Liver (tissue), 9 donors: Measurements from ENCODE around the gene PPP1R14C. TPM values are rescaled to one million over a fixed set of nuclear protein-coding genes. Genes with fewer than 3 reads are reported as not detected.

ENCODE experiments used
- DNase-seq: peaks from one replicate; pipeline ENCODE4 v3.0.0-alpha.2; 2017; ENCODE audit warnings: low spot score
- H3K27ac ChIP-seq, 2 donors: one replicate each; pipeline ENCODE4 v1.7.0; 2013; ENCODE audit warnings: inconsistent platforms in 2 of 2, low read length in 2 of 2, control low read depth in 1 of 2, low read depth in 1 of 2, mild to moderate bottlenecking in 1 of 2
- H3K27me3 ChIP-seq, 4 donors: one replicate each; pipeline versions ENCODE4 v1.6.1 to v1.7.0; 2013; ENCODE audit warnings: low read length in 3 of 4, inconsistent platforms in 1 of 4, mild to moderate bottlenecking in 1 of 4, moderate library complexity in 1 of 4; ENCODE audit not compliant: control insufficient read depth in 4 of 4, insufficient read depth in 4 of 4
- H3K36me3 ChIP-seq, 4 donors: one replicate each; pipeline versions ENCODE4 v1.6.1 to v1.7.0; 2013; ENCODE audit warnings: low read length in 3 of 4, mild to moderate bottlenecking in 3 of 4, low read depth in 1 of 4, moderate library complexity in 1 of 4; ENCODE audit not compliant: control insufficient read depth in 4 of 4, insufficient read depth in 3 of 4
- H3K4me1 ChIP-seq, 4 donors: one replicate each; pipeline versions ENCODE4 v1.6.1 to v1.7.0; 2013; ENCODE audit warnings: low read length in 3 of 4, mild to moderate bottlenecking in 3 of 4, moderate library complexity in 1 of 4; ENCODE audit not compliant: control insufficient read depth in 4 of 4, insufficient read depth in 4 of 4
- H3K4me3 ChIP-seq, 3 donors: one replicate each; pipeline versions ENCODE4 v1.6.1 to v1.7.0; 2013; ENCODE audit warnings: low read length in 3 of 3, control low read depth in 1 of 3, low read depth in 1 of 3, mild to moderate bottlenecking in 1 of 3
- H3K9ac ChIP-seq, 2 donors: one replicate each; pipeline ENCODE4 v1.7.0; 2013; ENCODE audit warnings: low read length in 2 of 2, mild to moderate bottlenecking in 2 of 2, moderate library complexity in 2 of 2, control low read depth in 1 of 2, low read depth in 1 of 2
- H3K9me3 ChIP-seq, 4 donors: one replicate each; pipeline versions ENCODE4 v1.6.1 to v1.7.0; 2013; ENCODE audit warnings: low read length in 3 of 4; ENCODE audit not compliant: control insufficient read depth in 4 of 4
- ATF3 ChIP-seq: IDR thresholded peaks from 2 replicates; pipeline ENCODE4 v1.6.1; 2016; ENCODE audit warnings: antibody characterized with exemption
- EGR1 ChIP-seq, 2 donors: IDR thresholded peaks; 2 replicates each; pipeline ENCODE4 v1.6.1; 2016 to 2018; ENCODE audit warnings: antibody characterized with exemption in 2 of 2, low read depth in 2 of 2
- FOXA1 ChIP-seq: IDR thresholded peaks from 2 replicates; pipeline ENCODE4 v1.6.1; 2016; ENCODE audit warnings: antibody characterized with exemption
- FOXA2 ChIP-seq: IDR thresholded peaks from 2 replicates; pipeline ENCODE4 v1.6.1; 2016; ENCODE audit warnings: antibody characterized with exemption
- GABPA ChIP-seq, 2 donors: IDR thresholded peaks in 1 of 2; conservative IDR thresholded peaks in 1 of 2; 2 replicates each; pipeline ENCODE4 v1.6.1; 2016; ENCODE audit warnings: antibody characterized with exemption in 2 of 2, mild to moderate bottlenecking in 1 of 2, moderate library complexity in 1 of 2
- HNF4A ChIP-seq, 2 donors: conservative IDR thresholded peaks; 2 replicates each; pipeline ENCODE4 v1.6.1; 2016; ENCODE audit warnings: antibody characterized with exemption in 2 of 2, mild to moderate bottlenecking in 2 of 2
- HNF4G ChIP-seq: IDR thresholded peaks from 2 replicates; pipeline ENCODE4 v1.6.1; 2016; ENCODE audit warnings: antibody characterized with exemption
- JUND ChIP-seq, 2 donors: IDR thresholded peaks; 2 replicates each; pipeline ENCODE4 v1.6.1; 2016; ENCODE audit warnings: antibody characterized with exemption in 2 of 2
- NR2F2 ChIP-seq: IDR thresholded peaks from 2 replicates; pipeline ENCODE4 v1.6.1; 2016; ENCODE audit warnings: antibody characterized with exemption
- RAD21 ChIP-seq, 2 donors: IDR thresholded peaks; 2 replicates each; pipeline ENCODE4 v1.6.1; 2016; ENCODE audit warnings: antibody characterized with exemption in 2 of 2, mild to moderate bottlenecking in 2 of 2
- RXRA ChIP-seq, 2 donors: IDR thresholded peaks; 2 replicates each; pipeline ENCODE4 v1.6.1; 2017 to 2018; ENCODE audit warnings: antibody characterized with exemption in 2 of 2, mild to moderate bottlenecking in 1 of 2
- SP1 ChIP-seq: IDR thresholded peaks from 2 replicates; pipeline ENCODE4 v1.6.1; 2018; ENCODE audit warnings: antibody characterized with exemption, mild to moderate bottlenecking
- TAF1 ChIP-seq: conservative IDR thresholded peaks from 2 replicates; pipeline ENCODE4 v1.6.1; 2016; ENCODE audit warnings: antibody characterized with exemption, mild to moderate bottlenecking
- YY1 ChIP-seq: IDR thresholded peaks from 2 replicates; pipeline ENCODE4 v1.6.1; 2016; ENCODE audit warnings: antibody characterized with exemption, mild to moderate bottlenecking
- ZBTB33 ChIP-seq: IDR thresholded peaks from 2 replicates; pipeline ENCODE4 v1.6.1; 2016; ENCODE audit warnings: antibody characterized with exemption
- WGBS: extraction: QIAGEN DNeasy Blood & Tissue Kit; methylation state at CpG from one replicate; pipeline ENCODE4 v1.1.7; 2013; 5-methylcytosine and 5-hydroxymethylcytosine counted together
- polyA plus RNA-seq, 2 donors: library from polyadenylated mRNA; stranded (reverse) in 1 of 2; unstranded in 1 of 2; fragments of 200-250 nt in 1 of 2; fragments of >200 nt in 1 of 2; fragmentation: Nextera tagmentation in 1 of 2; extraction: Ambion mirVana in 1 of 2; gene quantifications; one replicate each; pipeline versions ENCODE4 v1.2.1 to v1.2.3, GENCODE V29; 2013 to 2015
- total RNA-seq, 2 donors: library from RNA; depleted of rRNA; stranded (reverse); fragments of >200 nt; gene quantifications; one replicate each; pipeline ENCODE4 v1.2.3, GENCODE V29; 2014
- TF ChIP-seq, protein P1 (sequence below): IDR thresholded peaks from 2 replicates; pipeline ENCODE4 v1.6.1; 2016; ENCODE audit warnings: antibody characterized with exemption
- TF ChIP-seq, protein P2 (sequence below): IDR thresholded peaks from 2 replicates; pipeline ENCODE4 v1.6.1; 2016; ENCODE audit warnings: antibody characterized with exemption, mild to moderate bottlenecking
- TF ChIP-seq, protein P3 (sequence below): fragments of 150-350 bp; IDR thresholded peaks from 2 replicates; pipeline ENCODE4 v1.5.1; 2017; ENCODE audit warnings: improper control_type of control experiment, low read depth, low read length; ENCODE audit not compliant: missing input control
- donor health status: healthy.
- donor health status: healthy.
- donor health status: healthy.
- donor health status: healthy.
- donor health status: healthy.

The PPP1R14C gene
- total and polyA plus RNA-seq, 4 donors, result 0.05 TPM; not detected in 3

DNA sequence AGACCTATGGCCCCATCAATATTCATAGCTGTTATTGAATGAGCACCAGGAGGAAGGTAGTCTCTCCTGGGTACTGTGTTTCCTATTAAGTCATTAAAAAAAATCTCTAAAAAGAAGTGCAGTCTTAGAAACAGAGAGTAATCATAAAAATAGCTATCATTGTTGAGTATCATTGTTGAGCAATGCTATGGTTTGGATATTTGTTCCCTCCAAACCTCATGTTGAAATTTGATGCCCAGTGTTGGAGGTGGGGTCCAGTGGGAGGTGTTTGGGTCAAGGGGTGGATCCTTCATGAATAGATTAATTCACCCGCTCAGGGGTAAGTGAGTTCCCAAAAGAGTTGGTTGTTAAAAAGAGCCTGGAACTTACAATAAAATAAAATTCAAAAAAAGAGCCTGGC lies 137.9 kb downstream of the PPP1R14C start:
- Histone ChIP-seq H3K4me3 (no peak overlapping the region), H3K4me1 (no peaks in the 10 kb centered on the region), H3K9ac (no peak overlapping the region), H3K27me3 (peaks cover 0 to 2% (median 0%) of the 10 kb centered on the region in 4 donors), H3K27ac (no peak overlapping the region), H3K36me3 (no peaks in the 10 kb centered on the region), H3K9me3 (peaks cover 0 to 3% (median 1%) of the 10 kb centered on the region in 4 donors)
- 89% methylated on average over 1 of the region's 1 CpG for WGBS
- DNase-seq, result no peak
- TF ChIP-seq EGR1 (IDR thresholded peaks at IDR 0.05; ENCODE audit: low read depth in 2 of 2), result no peak
- no peak for TF ChIP-seq ATF3
- no peak for TF ChIP-seq RAD21 (IDR thresholded peaks at IDR 0.05)
- TF ChIP-seq RXRA (IDR thresholded peaks at IDR 0.05), result no peak
- no peak for TF ChIP-seq HNF4A (conservative IDR thresholded peaks at IDR 0.05)
- TF ChIP-seq ZBTB33, result no peak
- no peak for TF ChIP-seq NR2F2
- no peak for TF ChIP-seq JUND (IDR thresholded peaks at IDR 0.05)
- no peak for TF ChIP-seq GABPA (IDR thresholded peaks at IDR 0.05 in 1 of 2, conservative IDR thresholded peaks at IDR 0.05 in 1 of 2)
- no peak for TF ChIP-seq TAF1
- TF ChIP-seq, protein P1, sequence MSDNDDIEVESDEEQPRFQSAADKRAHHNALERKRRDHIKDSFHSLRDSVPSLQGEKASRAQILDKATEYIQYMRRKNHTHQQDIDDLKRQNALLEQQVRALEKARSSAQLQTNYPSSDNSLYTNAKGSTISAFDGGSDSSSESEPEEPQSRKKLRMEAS, result no peak
- TF ChIP-seq, protein P2, sequence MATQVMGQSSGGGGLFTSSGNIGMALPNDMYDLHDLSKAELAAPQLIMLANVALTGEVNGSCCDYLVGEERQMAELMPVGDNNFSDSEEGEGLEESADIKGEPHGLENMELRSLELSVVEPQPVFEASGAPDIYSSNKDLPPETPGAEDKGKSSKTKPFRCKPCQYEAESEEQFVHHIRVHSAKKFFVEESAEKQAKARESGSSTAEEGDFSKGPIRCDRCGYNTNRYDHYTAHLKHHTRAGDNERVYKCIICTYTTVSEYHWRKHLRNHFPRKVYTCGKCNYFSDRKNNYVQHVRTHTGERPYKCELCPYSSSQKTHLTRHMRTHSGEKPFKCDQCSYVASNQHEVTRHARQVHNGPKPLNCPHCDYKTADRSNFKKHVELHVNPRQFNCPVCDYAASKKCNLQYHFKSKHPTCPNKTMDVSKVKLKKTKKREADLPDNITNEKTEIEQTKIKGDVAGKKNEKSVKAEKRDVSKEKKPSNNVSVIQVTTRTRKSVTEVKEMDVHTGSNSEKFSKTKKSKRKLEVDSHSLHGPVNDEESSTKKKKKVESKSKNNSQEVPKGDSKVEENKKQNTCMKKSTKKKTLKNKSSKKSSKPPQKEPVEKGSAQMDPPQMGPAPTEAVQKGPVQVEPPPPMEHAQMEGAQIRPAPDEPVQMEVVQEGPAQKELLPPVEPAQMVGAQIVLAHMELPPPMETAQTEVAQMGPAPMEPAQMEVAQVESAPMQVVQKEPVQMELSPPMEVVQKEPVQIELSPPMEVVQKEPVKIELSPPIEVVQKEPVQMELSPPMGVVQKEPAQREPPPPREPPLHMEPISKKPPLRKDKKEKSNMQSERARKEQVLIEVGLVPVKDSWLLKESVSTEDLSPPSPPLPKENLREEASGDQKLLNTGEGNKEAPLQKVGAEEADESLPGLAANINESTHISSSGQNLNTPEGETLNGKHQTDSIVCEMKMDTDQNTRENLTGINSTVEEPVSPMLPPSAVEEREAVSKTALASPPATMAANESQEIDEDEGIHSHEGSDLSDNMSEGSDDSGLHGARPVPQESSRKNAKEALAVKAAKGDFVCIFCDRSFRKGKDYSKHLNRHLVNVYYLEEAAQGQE, result no peak

- Histone ChIP-seq H3K4me3 (no peak overlapping the region), H3K27me3 (peaks cover 0 to 3% (median 0%) of the 10 kb centered on the region in 4 donors), H3K9ac (no peak overlapping the region), H3K27ac (no peak overlapping the region), H3K4me1 (no peaks in the 10 kb centered on the region), H3K36me3 (no peaks in the 10 kb centered on the region), H3K9me3 (peaks cover 0 to 3% (median 1%) of the 10 kb centered on the region in 4 donors)
- TF ChIP-seq YY1, result no peak
- no peak for TF ChIP-seq FOXA1
- TF ChIP-seq TAF1, result no peak
- TF ChIP-seq HNF4A (conservative IDR thresholded peaks at IDR 0.05), result no peak
- TF ChIP-seq, protein P2, result no peak
- no peak for TF ChIP-seq ZBTB33
- no peak for TF ChIP-seq SP1
- TF ChIP-seq, protein P3, sequence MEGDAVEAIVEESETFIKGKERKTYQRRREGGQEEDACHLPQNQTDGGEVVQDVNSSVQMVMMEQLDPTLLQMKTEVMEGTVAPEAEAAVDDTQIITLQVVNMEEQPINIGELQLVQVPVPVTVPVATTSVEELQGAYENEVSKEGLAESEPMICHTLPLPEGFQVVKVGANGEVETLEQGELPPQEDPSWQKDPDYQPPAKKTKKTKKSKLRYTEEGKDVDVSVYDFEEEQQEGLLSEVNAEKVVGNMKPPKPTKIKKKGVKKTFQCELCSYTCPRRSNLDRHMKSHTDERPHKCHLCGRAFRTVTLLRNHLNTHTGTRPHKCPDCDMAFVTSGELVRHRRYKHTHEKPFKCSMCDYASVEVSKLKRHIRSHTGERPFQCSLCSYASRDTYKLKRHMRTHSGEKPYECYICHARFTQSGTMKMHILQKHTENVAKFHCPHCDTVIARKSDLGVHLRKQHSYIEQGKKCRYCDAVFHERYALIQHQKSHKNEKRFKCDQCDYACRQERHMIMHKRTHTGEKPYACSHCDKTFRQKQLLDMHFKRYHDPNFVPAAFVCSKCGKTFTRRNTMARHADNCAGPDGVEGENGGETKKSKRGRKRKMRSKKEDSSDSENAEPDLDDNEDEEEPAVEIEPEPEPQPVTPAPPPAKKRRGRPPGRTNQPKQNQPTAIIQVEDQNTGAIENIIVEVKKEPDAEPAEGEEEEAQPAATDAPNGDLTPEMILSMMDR, result no peak
- TF ChIP-seq JUND (IDR thresholded peaks at IDR 0.05), result no peak
- no peak for TF ChIP-seq FOXA2
- no peak for TF ChIP-seq RAD21 (IDR thresholded peaks at IDR 0.05)
- TF ChIP-seq ATF3, result no peak
- TF ChIP-seq HNF4G, result no peak
- no peak for TF ChIP-seq NR2F2
- no peak for TF ChIP-seq GABPA (IDR thresholded peaks at IDR 0.05 in 1 of 2, conservative IDR thresholded peaks at IDR 0.05 in 1 of 2)
- no peak for TF ChIP-seq EGR1 (IDR thresholded peaks at IDR 0.05; ENCODE audit: low read depth in 2 of 2)
- DNase-seq, result no peak
These were observed 138.9 kb downstream of the PPP1R14C start for GRCh38 chr6:150281767-150282166.
